A549 (cell line): ENCODE data around the gene ZSCAN5A.
"Not testable (repeated sequence)": the region's sequence is repeated elsewhere in the genome, so short reads cannot be mapped to it uniquely, and the experiment has no call there.

Experiments used
- CHD2 ChIP-seq: fragments of 150-350 bp; IDR thresholded peaks from 2 replicates; pipeline ENCODE4 v1.6.1; 2014; ENCODE audit warnings: low read length; ENCODE audit not compliant: partially characterized antibody
- EP300 ChIP-seq, 2 experiments: fragments of >200 bp; sonication (Bioruptor Twin); formaldehyde crosslinking; IDR thresholded peaks; 2 replicates in 1 of 2; 3 replicates in 1 of 2; pipeline ENCODE4 v1.6.1; 2016 to 2017
- ESRRA ChIP-seq: fragments of 150-350 bp; IDR thresholded peaks from 2 replicates; pipeline ENCODE4 v1.6.1; 2014; ENCODE audit warnings: mild to moderate bottlenecking, low read length, borderline replicate concordance
- JUN ChIP-seq, 2 experiments: fragments of >200 bp; sonication (Bioruptor Twin); formaldehyde crosslinking; IDR thresholded peaks; 2 replicates in 1 of 2; 3 replicates in 1 of 2; pipeline ENCODE4 v1.6.1; 2016 to 2017
- MAX ChIP-seq: IDR thresholded peaks from 2 replicates; pipeline ENCODE4 v1.6.1; 2012
- MYC ChIP-seq: IDR thresholded peaks from 2 replicates; pipeline ENCODE4 v1.6.1; 2012; ENCODE audit warnings: mild to moderate bottlenecking, inconsistent platforms, low read length, improper control_type of control experiment, borderline replicate concordance
- POLR2A ChIP-seq: IDR thresholded peaks from 2 replicates; pipeline ENCODE4 v1.6.1; 2012; ENCODE audit warnings: mild to moderate bottlenecking, low read length
- RAD21 ChIP-seq, 2 experiments: fragments of >200 bp in 1 of 2; sonication (Bioruptor Twin) in 1 of 2; formaldehyde crosslinking in 1 of 2; IDR thresholded peaks in 1 of 2; conservative IDR thresholded peaks in 1 of 2; 2 replicates in 1 of 2; 3 replicates in 1 of 2; pipeline ENCODE4 v1.6.1; 2012 to 2018; ENCODE audit warnings: inconsistent platforms in 1 of 2
- RCOR1 ChIP-seq: fragments of 150-350 bp; IDR thresholded peaks from 2 replicates; pipeline ENCODE4 v1.6.1; 2014; ENCODE audit warnings: antibody characterized with exemption, low read length, low read depth
- REST ChIP-seq: fragments of 200-600 bp; sonication (generic); IDR thresholded peaks from 2 replicates; pipeline ENCODE4 v1.6.1; 2016; ENCODE audit warnings: antibody characterized with exemption, mild to moderate bottlenecking, moderate library complexity
- SMC3 ChIP-seq: fragments of >200 bp; sonication (Bioruptor Twin); formaldehyde crosslinking; IDR thresholded peaks from 3 replicates; pipeline ENCODE4 v1.6.1; 2018; ENCODE audit warnings: inconsistent platforms
- ZFP36 ChIP-seq: fragments of 450-650 bp; IDR thresholded peaks from 2 replicates; pipeline ENCODE4 v1.6.1; 2014; ENCODE audit warnings: borderline replicate concordance; ENCODE audit not compliant: partially characterized antibody
- ZNF302 ChIP-seq: fragments of 250-450 bp; sonication (Bioruptor Pico); IDR thresholded peaks from 2 replicates; pipeline ENCODE4 v1.9.0; 2021; ENCODE audit warnings: inconsistent platforms, mild to moderate bottlenecking, moderate library complexity
- TF ChIP-seq, protein P1 (sequence below): fragments of >200 bp; sonication (Bioruptor Twin); formaldehyde crosslinking; IDR thresholded peaks from 3 replicates; pipeline ENCODE4 v1.5.1; 2016

GRCh38 chr19:56207581-56207980 is 107.1 kb downstream of the ZSCAN5A start:
- TF ChIP-seq POLR2A; JUN (IDR thresholded peaks at IDR 0.05); ESRRA; CHD2; ZFP36; REST; EP300 (IDR thresholded peaks at IDR 0.05); MAX; MYC; RAD21 (conservative IDR thresholded peaks at IDR 0.05 in 1 of 2, IDR thresholded peaks at IDR 0.05 in 1 of 2); SMC3; ZNF302; RCOR1: not testable (repeated sequence)
- TF ChIP-seq, protein P1, sequence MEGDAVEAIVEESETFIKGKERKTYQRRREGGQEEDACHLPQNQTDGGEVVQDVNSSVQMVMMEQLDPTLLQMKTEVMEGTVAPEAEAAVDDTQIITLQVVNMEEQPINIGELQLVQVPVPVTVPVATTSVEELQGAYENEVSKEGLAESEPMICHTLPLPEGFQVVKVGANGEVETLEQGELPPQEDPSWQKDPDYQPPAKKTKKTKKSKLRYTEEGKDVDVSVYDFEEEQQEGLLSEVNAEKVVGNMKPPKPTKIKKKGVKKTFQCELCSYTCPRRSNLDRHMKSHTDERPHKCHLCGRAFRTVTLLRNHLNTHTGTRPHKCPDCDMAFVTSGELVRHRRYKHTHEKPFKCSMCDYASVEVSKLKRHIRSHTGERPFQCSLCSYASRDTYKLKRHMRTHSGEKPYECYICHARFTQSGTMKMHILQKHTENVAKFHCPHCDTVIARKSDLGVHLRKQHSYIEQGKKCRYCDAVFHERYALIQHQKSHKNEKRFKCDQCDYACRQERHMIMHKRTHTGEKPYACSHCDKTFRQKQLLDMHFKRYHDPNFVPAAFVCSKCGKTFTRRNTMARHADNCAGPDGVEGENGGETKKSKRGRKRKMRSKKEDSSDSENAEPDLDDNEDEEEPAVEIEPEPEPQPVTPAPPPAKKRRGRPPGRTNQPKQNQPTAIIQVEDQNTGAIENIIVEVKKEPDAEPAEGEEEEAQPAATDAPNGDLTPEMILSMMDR, result not testable (repeated sequence)
